Adrenal gland (tissue), 5 donors: ENCODE measurements around the gene YAP1.

Experiments used
- CTCF ChIP-seq, 6 experiments: fragments of 450-650 bp in 4 of 6; fragments of 200-600 bp in 2 of 6; sonication (generic) in 1 of 6; IDR thresholded peaks; 1 replicate in 5 of 6; 2 replicates in 1 of 6; pipeline versions ENCODE4 v1.5.1 to v1.8.0; 2016 to 2021; ENCODE audit warnings: antibody characterized with exemption in 6 of 6, mild to moderate bottlenecking in 2 of 6, moderate library complexity in 1 of 6
- POLR2A ChIP-seq, 2 donors: fragments of 450-650 bp; IDR thresholded peaks; one replicate each; pipeline ENCODE4 v1.6.1; 2017; ENCODE audit warnings: antibody characterized with exemption in 2 of 2, mild to moderate bottlenecking in 2 of 2, moderate library complexity in 1 of 2
- donor health status: DM: no; HTN: no; CAD: no.

DNA sequence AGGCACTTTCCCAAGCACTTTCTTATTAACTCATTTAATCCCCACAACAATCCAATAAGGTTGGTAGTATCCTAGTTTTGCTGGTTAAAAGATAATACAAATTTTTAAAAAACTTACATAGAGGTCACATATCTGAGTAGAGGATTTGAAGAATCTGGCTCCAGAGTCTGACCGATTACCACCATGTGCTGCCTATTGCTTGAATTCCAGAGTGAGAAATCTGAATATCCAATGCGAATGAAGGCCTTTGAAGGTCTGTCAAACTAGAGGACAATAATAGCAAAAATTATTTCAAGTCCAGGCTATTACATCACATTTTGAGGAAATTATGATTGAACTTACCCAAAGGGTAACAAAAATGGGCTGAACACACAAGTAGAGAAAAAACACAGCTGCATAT lies 129.2 kb downstream of the YAP1 start:
- TF ChIP-seq CTCF (IDR thresholded peaks at IDR 0.05) = no peak
- TF ChIP-seq POLR2A (IDR thresholded peaks at IDR 0.05) = no peak
